ENCODE measurements around the gene NDOR1. TPM values are rescaled to one million over a fixed set of nuclear protein-coding genes. Genes with fewer than 3 reads are reported as not detected.

Gene NDOR1
- total and polyA plus RNA-seq, 4 donors, result 4.5 to 22.0 (median 12.0) TPM

GRCh38 chr9:137184881-137185660, 20.4 kb upstream of the NDOR1 start:
- H3K36me3 ChIP-seq (ENCODE audit: control insufficient read depth in 4 of 4, insufficient read depth in 4 of 4, low read length in 4 of 4), result peaks cover 8 to 66% (median 32%) of the 10 kb centered on the region in 4 donors

GRCh38 chr9:137185921-137186320, 19.6 kb upstream of the NDOR1 start:
- H3K4me3 ChIP-seq, result no peak overlapping the region
- H3K36me3 ChIP-seq (ENCODE audit: control insufficient read depth in 4 of 4, insufficient read depth in 4 of 4, low read length in 4 of 4), result peaks cover 8 to 65% (median 33%) of the 10 kb centered on the region in 4 donors
- H3K9ac ChIP-seq (ENCODE audit: insufficient read depth in 1 of 2, low read length in 2 of 2), result no peak overlapping the region
- peaks cover 14 to 37% (median 20%) of the 10 kb centered on the region in 5 donors for H3K4me1 ChIP-seq (ENCODE audit: control insufficient read depth in 5 of 5, insufficient read depth in 5 of 5, low read length in 5 of 5)
- no peak for ATAC-seq (ENCODE audit: insufficient read depth, low FRiP score)
- H3K27ac ChIP-seq (ENCODE audit: low read depth in 1 of 2, low read length in 1 of 2), result no peak overlapping the region
- no peaks in the 10 kb centered on the region for H3K27me3 ChIP-seq (ENCODE audit: control insufficient read depth in 3 of 3, insufficient read depth in 3 of 3, low read length in 2 of 3)
- no peak for DNase-seq
- H3K9me3 ChIP-seq (ENCODE audit: control insufficient read depth in 4 of 4, insufficient read depth in 3 of 4, low read length in 3 of 4), result peaks cover 0 to 2% (median 0%) of the 10 kb centered on the region in 4 donors
- WGBS, 2 donors, result 96% methylated on average over 19 of the region's 19 CpGs
- TF ChIP-seq CTCF (IDR thresholded peaks at IDR 0.05; ENCODE audit: control extremely low read depth, extremely low read depth), result no peak

More at GRCh38 chr9:137184881-137185660, 20.4 kb upstream of the NDOR1 start:
- TF ChIP-seq CTCF (IDR thresholded peaks at IDR 0.05; ENCODE audit: control extremely low read depth, extremely low read depth), result no peak
- H3K4me3 ChIP-seq, result no peak overlapping the region
- DNase-seq (no peak), ATAC-seq (ENCODE audit: insufficient read depth, low FRiP score) (no peak)
- 94 to 95% methylated on average over 48 of the region's 48 CpGs for WGBS, 2 donors
- H3K27me3 ChIP-seq (ENCODE audit: control insufficient read depth in 3 of 3, insufficient read depth in 3 of 3, low read length in 2 of 3), result no peaks in the 10 kb centered on the region
- no peak overlapping the region for H3K27ac ChIP-seq (ENCODE audit: low read depth in 1 of 2, low read length in 1 of 2)
- no peak overlapping the region for H3K9ac ChIP-seq (ENCODE audit: insufficient read depth in 1 of 2, low read length in 2 of 2)
- H3K4me1 ChIP-seq (ENCODE audit: control insufficient read depth in 5 of 5, insufficient read depth in 5 of 5, low read length in 5 of 5), result peaks cover 11 to 32% (median 20%) of the 10 kb centered on the region in 5 donors
- H3K9me3 ChIP-seq (ENCODE audit: control insufficient read depth in 4 of 4, insufficient read depth in 3 of 4, low read length in 3 of 4), result peaks cover 0 to 2% (median 0%) of the 10 kb centered on the region in 4 donors

GRCh38 chr9:137186385-137186784, 19.1 kb upstream of the NDOR1 start:
- no peaks in the 10 kb centered on the region for H3K27me3 ChIP-seq (ENCODE audit: control insufficient read depth in 3 of 3, insufficient read depth in 3 of 3, low read length in 2 of 3)
- 81 to 90% methylated on average over 6 of the region's 6 CpGs for WGBS, 2 donors
- H3K36me3 ChIP-seq (ENCODE audit: control insufficient read depth in 4 of 4, insufficient read depth in 4 of 4, low read length in 4 of 4), result peaks cover 8 to 64% (median 30%) of the 10 kb centered on the region in 4 donors
- H3K4me1 ChIP-seq (ENCODE audit: control insufficient read depth in 5 of 5, insufficient read depth in 5 of 5, low read length in 5 of 5), result peaks cover 14 to 37% (median 20%) of the 10 kb centered on the region in 5 donors
- no peak for ATAC-seq (ENCODE audit: insufficient read depth, low FRiP score)
- H3K27ac ChIP-seq (ENCODE audit: low read depth in 1 of 2, low read length in 1 of 2), result no peak overlapping the region
- no peak overlapping the region for H3K9ac ChIP-seq (ENCODE audit: insufficient read depth in 1 of 2, low read length in 2 of 2)
- no peak for DNase-seq
- H3K4me3 ChIP-seq, result no peak overlapping the region
- TF ChIP-seq CTCF (IDR thresholded peaks at IDR 0.05; ENCODE audit: control extremely low read depth, extremely low read depth), result no peak
- H3K9me3 ChIP-seq (ENCODE audit: control insufficient read depth in 4 of 4, insufficient read depth in 3 of 4, low read length in 3 of 4), result peaks cover 0 to 2% (median 0%) of the 10 kb centered on the region in 4 donors
